IMR-90 (cell line): ENCODE data around the gene SNRK.

Source experiments
- CEBPB ChIP-seq: IDR thresholded peaks from 2 replicates; pipeline ENCODE4 v1.6.1; 2012; ENCODE audit warnings: low read depth, low read length, improper control_type of control experiment
- CHD1 ChIP-seq: IDR thresholded peaks from 2 replicates; pipeline ENCODE4 v1.6.1; 2012; ENCODE audit warnings: low read depth, low read length, improper control_type of control experiment
- ELK1 ChIP-seq: fragments of 150-350 bp; IDR thresholded peaks from 2 replicates; pipeline ENCODE4 v1.6.1; 2016; ENCODE audit warnings: low read depth, mild to moderate bottlenecking, low read length, moderate library complexity, borderline replicate concordance
- FOS ChIP-seq: fragments of 150-350 bp; IDR thresholded peaks from 2 replicates; pipeline ENCODE4 v1.6.1; 2016; ENCODE audit warnings: low read depth, low read length
- POLR2A ChIP-seq: IDR thresholded peaks from 2 replicates; pipeline ENCODE4 v1.6.1; 2012; ENCODE audit warnings: mild to moderate bottlenecking, low read depth, low read length
- RAD21 ChIP-seq: IDR thresholded peaks from 2 replicates; pipeline ENCODE4 v1.6.1; 2012; ENCODE audit warnings: low read length, improper control_type of control experiment
- SMC3 ChIP-seq: fragments of 150-350 bp; IDR thresholded peaks from 2 replicates; pipeline ENCODE4 v1.6.1; 2016; ENCODE audit warnings: low read depth, mild to moderate bottlenecking, antibody characterized with exemption, low read length, moderate library complexity
- TF ChIP-seq, protein P1 (sequence below): conservative IDR thresholded peaks from 2 replicates; pipeline ENCODE4 v1.5.1; 2012; ENCODE audit warnings: mild to moderate bottlenecking, low read depth, low read length, improper control_type of control experiment
- TF ChIP-seq, protein P2 (sequence below): fragments of 150-350 bp; IDR thresholded peaks from 2 replicates; pipeline ENCODE4 v1.6.1; 2017; ENCODE audit warnings: mild to moderate bottlenecking, antibody characterized with exemption, low read length, low read depth

DNA sequence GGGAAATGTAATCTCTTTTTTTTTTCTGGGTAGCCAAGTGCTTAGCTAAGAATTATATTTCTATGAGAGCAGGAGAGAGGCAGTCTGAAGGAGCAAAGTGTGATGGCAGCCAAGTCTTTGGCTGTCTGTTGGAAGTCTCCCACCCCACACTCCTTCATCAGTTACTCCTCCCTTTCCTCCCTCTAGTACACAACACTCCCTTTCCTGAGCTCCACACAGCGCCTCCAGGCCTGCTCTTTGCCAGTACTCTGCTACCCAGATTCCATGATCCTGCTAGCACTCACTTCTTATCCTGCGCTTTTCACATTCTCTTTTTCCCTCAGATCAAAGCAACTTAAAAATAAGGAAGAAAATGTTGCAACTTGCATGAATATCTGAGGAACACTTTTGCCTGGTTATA is 37.4 kb upstream of the SNRK start:
- TF ChIP-seq, protein P1, sequence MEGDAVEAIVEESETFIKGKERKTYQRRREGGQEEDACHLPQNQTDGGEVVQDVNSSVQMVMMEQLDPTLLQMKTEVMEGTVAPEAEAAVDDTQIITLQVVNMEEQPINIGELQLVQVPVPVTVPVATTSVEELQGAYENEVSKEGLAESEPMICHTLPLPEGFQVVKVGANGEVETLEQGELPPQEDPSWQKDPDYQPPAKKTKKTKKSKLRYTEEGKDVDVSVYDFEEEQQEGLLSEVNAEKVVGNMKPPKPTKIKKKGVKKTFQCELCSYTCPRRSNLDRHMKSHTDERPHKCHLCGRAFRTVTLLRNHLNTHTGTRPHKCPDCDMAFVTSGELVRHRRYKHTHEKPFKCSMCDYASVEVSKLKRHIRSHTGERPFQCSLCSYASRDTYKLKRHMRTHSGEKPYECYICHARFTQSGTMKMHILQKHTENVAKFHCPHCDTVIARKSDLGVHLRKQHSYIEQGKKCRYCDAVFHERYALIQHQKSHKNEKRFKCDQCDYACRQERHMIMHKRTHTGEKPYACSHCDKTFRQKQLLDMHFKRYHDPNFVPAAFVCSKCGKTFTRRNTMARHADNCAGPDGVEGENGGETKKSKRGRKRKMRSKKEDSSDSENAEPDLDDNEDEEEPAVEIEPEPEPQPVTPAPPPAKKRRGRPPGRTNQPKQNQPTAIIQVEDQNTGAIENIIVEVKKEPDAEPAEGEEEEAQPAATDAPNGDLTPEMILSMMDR, result no peak
- TF ChIP-seq SMC3 (no peak), POLR2A (no peak), ELK1 (no peak), FOS (no peak), RAD21 (no peak), CEBPB (no peak), CHD1 (no peak)
- TF ChIP-seq, protein P2, sequence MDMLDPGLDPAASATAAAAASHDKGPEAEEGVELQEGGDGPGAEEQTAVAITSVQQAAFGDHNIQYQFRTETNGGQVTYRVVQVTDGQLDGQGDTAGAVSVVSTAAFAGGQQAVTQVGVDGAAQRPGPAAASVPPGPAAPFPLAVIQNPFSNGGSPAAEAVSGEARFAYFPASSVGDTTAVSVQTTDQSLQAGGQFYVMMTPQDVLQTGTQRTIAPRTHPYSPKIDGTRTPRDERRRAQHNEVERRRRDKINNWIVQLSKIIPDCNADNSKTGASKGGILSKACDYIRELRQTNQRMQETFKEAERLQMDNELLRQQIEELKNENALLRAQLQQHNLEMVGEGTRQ, result no peak
